ENCODE data around the gene RAB31.

DNA sequence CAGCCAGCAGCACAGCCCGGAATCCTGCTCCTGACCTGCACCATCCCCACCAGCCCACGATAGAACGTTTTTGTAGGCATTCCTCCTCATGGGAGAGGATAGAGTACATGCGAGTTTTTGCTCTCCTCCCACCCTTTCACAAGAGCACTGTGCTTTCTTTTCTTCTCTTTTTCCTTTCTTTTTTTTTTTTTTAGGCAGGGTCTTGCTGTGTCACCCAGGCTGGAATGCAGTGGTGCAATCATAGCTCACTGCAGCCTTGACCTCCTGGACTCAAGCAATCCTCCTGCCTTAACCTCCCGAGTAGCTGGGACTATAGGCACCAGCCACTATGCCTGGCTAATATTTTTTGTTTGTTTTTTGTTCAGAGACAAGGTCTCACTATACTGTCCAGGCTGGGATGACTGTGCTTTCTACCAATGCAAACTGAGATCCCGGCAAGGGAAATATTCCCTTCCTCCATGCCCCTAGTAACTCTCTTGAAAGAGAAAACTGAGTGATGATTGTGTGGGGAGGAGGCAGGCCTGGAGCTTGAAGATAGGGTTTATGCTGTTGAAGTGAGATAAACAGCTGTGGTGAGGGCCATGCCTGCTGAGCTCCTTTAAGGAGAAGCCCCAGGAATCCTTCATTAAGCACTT is 95.1 kb downstream of the RAB31 start:
- no peak for TF ChIP-seq POLR2A (IDR thresholded peaks at IDR 0.05)
- no peak for TF ChIP-seq POLR2AphosphoS5 (IDR thresholded peaks at IDR 0.05)
